ENCODE data around the gene DCC.

- TF ChIP-seq CTCF (conservative IDR thresholded peaks at IDR 0.05): no peak
- no peak for TF ChIP-seq ZFX (IDR thresholded peaks at IDR 0.05)
Measured at GRCh38 chr18:52678034-52678433, 338.0 kb downstream of the DCC start.

Measured in C4-2B (cell line).